HG03025 (cell line): ENCODE results near the gene RHO.

ENCODE experiments used
- ATAC-seq: cut with Tn5 transposase; IDR thresholded peaks from one replicate; pipeline ENCODE4 v1.9.1; 2021; ENCODE audit warnings: mild to moderate bottlenecking, moderate library complexity; ENCODE audit not compliant: unreplicated experiment, low FRiP score

Gene RHO

GRCh38 chr3:129575233-129575996, 47.0 kb downstream of the RHO start:
- ATAC-seq: no peak

GRCh38 chr3:129575997-129576384, 47.6 kb downstream of the RHO start:
- no peak for ATAC-seq

- no peak for ATAC-seq
These were observed 48.3 kb downstream of the RHO start for GRCh38 chr3:129576514-129577352.

GRCh38 chr3:129577366-129577765, 48.9 kb downstream of the RHO start:
- no peak for ATAC-seq

GRCh38 chr3:129577925-129578786, 49.7 kb downstream of the RHO start:
- ATAC-seq: no peak

GRCh38 chr3:129579991-129580390, 51.6 kb downstream of the RHO start:
- no peak for ATAC-seq

GRCh38 chr3:129581623-129582022, 53.2 kb downstream of the RHO start:
- ATAC-seq: no peak

GRCh38 chr3:129582799-129583198, 54.4 kb downstream of the RHO start:
- no peak for ATAC-seq

GRCh38 chr3:129583289-129583688, 54.9 kb downstream of the RHO start:
- ATAC-seq: no peak

GRCh38 chr3:129584631-129585030, 56.2 kb downstream of the RHO start:
- no peak for ATAC-seq
